Measurements from ENCODE around the gene OBSCN. TPM values are rescaled to one million over a fixed set of nuclear protein-coding genes. Genes with fewer than 3 reads are reported as not detected.

OBSCN gene
- total and polyA plus RNA-seq, 12 donors: 0.90 to 18.0 (median 5.9) TPM

- Histone ChIP-seq H3K36me3 (replicated peaks in 1 of 2) (no peaks in the 10 kb centered on the region), H3K4me3 (no peak overlapping the region), H3K9me3 (replicated peaks in 1 of 3) (peaks cover 0 to 8% (median 7%) of the 10 kb centered on the region in 3 donors), H3K4me1 (replicated peaks in 1 of 2) (no peaks in the 10 kb centered on the region), H3K27ac (no peak overlapping the region), H3K27me3 (no peaks in the 10 kb centered on the region)
- intact Hi-C loops (cut with DNase I): no loop called here
- WGBS, 4 donors: 78 to 86% (median 82%) methylated on average over 7 of the region's 7 CpGs
- TF ChIP-seq, protein P1, sequence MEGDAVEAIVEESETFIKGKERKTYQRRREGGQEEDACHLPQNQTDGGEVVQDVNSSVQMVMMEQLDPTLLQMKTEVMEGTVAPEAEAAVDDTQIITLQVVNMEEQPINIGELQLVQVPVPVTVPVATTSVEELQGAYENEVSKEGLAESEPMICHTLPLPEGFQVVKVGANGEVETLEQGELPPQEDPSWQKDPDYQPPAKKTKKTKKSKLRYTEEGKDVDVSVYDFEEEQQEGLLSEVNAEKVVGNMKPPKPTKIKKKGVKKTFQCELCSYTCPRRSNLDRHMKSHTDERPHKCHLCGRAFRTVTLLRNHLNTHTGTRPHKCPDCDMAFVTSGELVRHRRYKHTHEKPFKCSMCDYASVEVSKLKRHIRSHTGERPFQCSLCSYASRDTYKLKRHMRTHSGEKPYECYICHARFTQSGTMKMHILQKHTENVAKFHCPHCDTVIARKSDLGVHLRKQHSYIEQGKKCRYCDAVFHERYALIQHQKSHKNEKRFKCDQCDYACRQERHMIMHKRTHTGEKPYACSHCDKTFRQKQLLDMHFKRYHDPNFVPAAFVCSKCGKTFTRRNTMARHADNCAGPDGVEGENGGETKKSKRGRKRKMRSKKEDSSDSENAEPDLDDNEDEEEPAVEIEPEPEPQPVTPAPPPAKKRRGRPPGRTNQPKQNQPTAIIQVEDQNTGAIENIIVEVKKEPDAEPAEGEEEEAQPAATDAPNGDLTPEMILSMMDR (IDR thresholded peaks at IDR 0.05): no peak
- no peak for TF ChIP-seq POLR2A (IDR thresholded peaks at IDR 0.05)
- DNase-seq: no peak
These were observed 92.1 kb downstream of the OBSCN start for GRCh38 chr1:228299901-228300300.

- H3K4me1 ChIP-seq (replicated peaks in 1 of 2): no peaks in the 10 kb centered on the region
- no peaks in the 10 kb centered on the region for H3K36me3 ChIP-seq (replicated peaks in 1 of 2)
- H3K4me3 ChIP-seq: no peak overlapping the region
- no peaks in the 10 kb centered on the region for H3K27me3 ChIP-seq
- peaks cover 0 to 8% (median 7%) of the 10 kb centered on the region in 3 donors for H3K9me3 ChIP-seq (replicated peaks in 1 of 3)
- 88 to 93% (median 91%) methylated on average over 4 of the region's 4 CpGs for WGBS, 4 donors
- H3K27ac ChIP-seq: no peak overlapping the region
- DNase-seq: no peak
- TF ChIP-seq, protein P1 (IDR thresholded peaks at IDR 0.05): no peak
- TF ChIP-seq POLR2A (IDR thresholded peaks at IDR 0.05): no peak
- intact Hi-C loops (cut with DNase I): no loop called here
These were observed 94.2 kb downstream of the OBSCN start for GRCh38 chr1:228302086-228302485.

- DNase-seq: no peak
- Histone ChIP-seq H3K36me3 (replicated peaks in 1 of 2) (no peaks in the 10 kb centered on the region), H3K27ac (no peak overlapping the region), H3K4me1 (replicated peaks in 1 of 2) (no peaks in the 10 kb centered on the region), H3K9me3 (replicated peaks in 1 of 3) (peaks cover 0 to 8% (median 7%) of the 10 kb centered on the region in 3 donors), H3K27me3 (no peaks in the 10 kb centered on the region), H3K4me3 (no peak overlapping the region)
- TF ChIP-seq POLR2A (IDR thresholded peaks at IDR 0.05): no peak
- TF ChIP-seq, protein P1 (IDR thresholded peaks at IDR 0.05): no peak
- WGBS, 4 donors: 77 to 88% (median 87%) methylated on average over 9 of the region's 9 CpGs
- intact Hi-C loops (cut with DNase I): no loop called here
These were observed 95.8 kb downstream of the OBSCN start for GRCh38 chr1:228303596-228303995.

DNA sequence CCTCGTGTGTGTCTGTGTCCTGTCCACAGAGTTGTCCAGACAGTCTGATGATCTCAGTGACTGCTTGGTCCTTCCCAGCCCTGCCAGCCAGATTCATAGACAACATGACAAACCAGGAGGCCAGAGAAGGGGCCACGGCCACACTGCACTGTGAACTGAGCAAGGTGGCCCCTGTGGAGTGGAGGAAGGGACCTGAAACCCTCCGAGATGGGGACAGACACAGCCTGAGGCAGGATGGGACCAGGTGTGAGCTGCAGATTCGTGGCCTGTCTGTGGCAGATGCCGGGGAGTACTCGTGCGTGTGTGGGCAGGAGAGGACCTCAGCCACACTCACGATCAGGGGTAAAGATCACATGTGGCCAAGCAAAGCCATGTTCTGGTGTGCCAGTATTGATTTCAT, 96.4 kb downstream of the OBSCN start:
- no peaks in the 10 kb centered on the region for H3K4me1 ChIP-seq (replicated peaks in 1 of 2)
- H3K36me3 ChIP-seq (replicated peaks in 1 of 2): no peaks in the 10 kb centered on the region
- peak in 1 of 7 donors; percentile 6 for DNase-seq
- intact Hi-C loops (cut with DNase I): no loop called here
- peaks cover 0 to 8% (median 7%) of the 10 kb centered on the region in 3 donors for H3K9me3 ChIP-seq (replicated peaks in 1 of 3)
- no peak overlapping the region for H3K27ac ChIP-seq
- H3K4me3 ChIP-seq: no peak overlapping the region
- WGBS, 4 donors: 80 to 86% (median 84%) methylated on average over 8 of the region's 8 CpGs
- TF ChIP-seq, protein P1 (IDR thresholded peaks at IDR 0.05): no peak
- H3K27me3 ChIP-seq: no peaks in the 10 kb centered on the region

Measured in adrenal gland (tissue), 12 donors.